Right atrium auricular region (tissue), 2 donors: Measurements from ENCODE around the gene GADD45A. TPM values are rescaled to one million over a fixed set of nuclear protein-coding genes. Genes with fewer than 3 reads are reported as not detected.
"Not testable (repeated sequence)": the region's sequence is repeated elsewhere in the genome, so short reads cannot be mapped to it uniquely, and the experiment has no call there.

ENCODE experiments used
- DNase-seq: peaks from one replicate; pipeline ENCODE4 v3.0.0-alpha.2; 2019; ENCODE audit warnings: low spot score
- H3K27ac ChIP-seq, 2 donors: fragments of 200-600 bp; sonication (generic); 1 replicate in 1 of 2; 2 replicates in 1 of 2; pipeline ENCODE4 v1.5.1; 2016 to 2019
- H3K27me3 ChIP-seq, 2 donors: fragments of 200-600 bp; sonication (generic); one replicate each; pipeline versions ENCODE4 v1.5.1 to v1.6.0; 2017 to 2019
- H3K36me3 ChIP-seq: fragments of 200-600 bp; sonication (generic); one replicate; pipeline ENCODE4 v1.5.1; 2016
- H3K4me1 ChIP-seq, 2 donors: fragments of 200-600 bp; sonication (generic); one replicate each; pipeline versions ENCODE4 v1.5.1 to v1.6.0; 2017 to 2019
- H3K4me3 ChIP-seq, 2 donors: fragments of 200-600 bp; sonication (generic); 1 replicate in 1 of 2; 2 replicates in 1 of 2; pipeline ENCODE4 v1.5.1; 2017 to 2019; ENCODE audit warnings: mild to moderate bottlenecking in 1 of 2, moderate library complexity in 1 of 2
- H3K9me3 ChIP-seq, 2 donors: fragments of 200-600 bp; sonication (generic); one replicate each; pipeline ENCODE4 v1.5.1; 2019
- total RNA-seq, 2 donors: library from RNA; depleted of rRNA; stranded (reverse); fragments of >200 nt; gene quantifications; one replicate each; pipeline ENCODE4 v1.1.0, GENCODE V29; 2016
- TF ChIP-seq, protein P1 (sequence below), 2 donors: fragments of 200-600 bp; sonication (generic); IDR thresholded peaks; one replicate each; pipeline ENCODE4 v1.5.1; 2019; ENCODE audit warnings: antibody characterized with exemption in 2 of 2

The GADD45A gene
- total RNA-seq, 2 donors from 2014 or later, result 25.3 to 26.6 TPM

DNA sequence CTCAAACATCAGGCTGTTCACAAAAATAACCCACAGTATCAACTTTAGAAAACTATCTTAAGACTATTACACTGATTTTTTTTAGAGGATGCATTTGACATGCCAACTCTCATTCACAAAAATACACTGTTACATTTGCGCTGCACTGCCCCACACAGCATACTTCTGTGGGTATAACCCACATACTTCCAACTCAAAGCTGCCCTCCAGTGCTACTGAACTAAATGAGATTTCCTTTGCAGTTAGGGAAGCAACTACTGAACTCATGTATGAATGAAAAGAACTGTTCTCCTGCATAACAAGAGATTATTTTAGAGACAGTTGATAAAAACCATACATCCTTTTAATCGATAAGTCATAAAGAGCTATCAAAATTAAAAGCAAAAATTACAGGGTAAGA lies 25.8 kb upstream of the GADD45A start:
- Histone ChIP-seq H3K27ac (no peak overlapping the region), H3K9me3 (no peaks in the 10 kb centered on the region), H3K36me3 (no peaks in the 10 kb centered on the region), H3K4me3 (no peak overlapping the region), H3K4me1 (no peaks in the 10 kb centered on the region), H3K27me3 (no peaks in the 10 kb centered on the region)
- DNase-seq, result no peak
- TF ChIP-seq, protein P1, sequence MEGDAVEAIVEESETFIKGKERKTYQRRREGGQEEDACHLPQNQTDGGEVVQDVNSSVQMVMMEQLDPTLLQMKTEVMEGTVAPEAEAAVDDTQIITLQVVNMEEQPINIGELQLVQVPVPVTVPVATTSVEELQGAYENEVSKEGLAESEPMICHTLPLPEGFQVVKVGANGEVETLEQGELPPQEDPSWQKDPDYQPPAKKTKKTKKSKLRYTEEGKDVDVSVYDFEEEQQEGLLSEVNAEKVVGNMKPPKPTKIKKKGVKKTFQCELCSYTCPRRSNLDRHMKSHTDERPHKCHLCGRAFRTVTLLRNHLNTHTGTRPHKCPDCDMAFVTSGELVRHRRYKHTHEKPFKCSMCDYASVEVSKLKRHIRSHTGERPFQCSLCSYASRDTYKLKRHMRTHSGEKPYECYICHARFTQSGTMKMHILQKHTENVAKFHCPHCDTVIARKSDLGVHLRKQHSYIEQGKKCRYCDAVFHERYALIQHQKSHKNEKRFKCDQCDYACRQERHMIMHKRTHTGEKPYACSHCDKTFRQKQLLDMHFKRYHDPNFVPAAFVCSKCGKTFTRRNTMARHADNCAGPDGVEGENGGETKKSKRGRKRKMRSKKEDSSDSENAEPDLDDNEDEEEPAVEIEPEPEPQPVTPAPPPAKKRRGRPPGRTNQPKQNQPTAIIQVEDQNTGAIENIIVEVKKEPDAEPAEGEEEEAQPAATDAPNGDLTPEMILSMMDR (IDR thresholded peaks at IDR 0.05), result no peak

DNA sequence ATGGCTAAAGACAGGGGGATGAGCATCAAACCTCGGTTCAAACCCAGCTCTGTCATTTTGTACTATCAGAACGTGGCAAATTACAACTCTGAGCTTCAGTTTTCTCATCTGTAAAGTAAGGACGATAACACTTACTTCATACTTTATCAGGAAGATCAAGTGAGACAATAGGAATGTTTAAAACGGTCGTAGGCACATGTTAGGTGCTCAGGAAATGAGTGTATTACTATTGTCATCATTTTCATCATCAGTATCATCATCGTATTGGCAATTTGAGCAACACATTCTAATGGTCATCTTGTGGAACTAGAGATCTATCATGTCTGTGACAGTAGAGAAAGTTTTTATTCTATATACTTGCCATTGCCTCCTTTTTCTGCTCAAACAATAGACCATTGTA lies 22.1 kb upstream of the GADD45A start:
- TF ChIP-seq, protein P1 (IDR thresholded peaks at IDR 0.05), result no peak
- no peak for DNase-seq
- Histone ChIP-seq H3K27ac (no peak overlapping the region), H3K27me3 (no peaks in the 10 kb centered on the region), H3K36me3 (no peaks in the 10 kb centered on the region), H3K9me3 (no peaks in the 10 kb centered on the region), H3K4me1 (no peaks in the 10 kb centered on the region), H3K4me3 (no peak overlapping the region)

DNA sequence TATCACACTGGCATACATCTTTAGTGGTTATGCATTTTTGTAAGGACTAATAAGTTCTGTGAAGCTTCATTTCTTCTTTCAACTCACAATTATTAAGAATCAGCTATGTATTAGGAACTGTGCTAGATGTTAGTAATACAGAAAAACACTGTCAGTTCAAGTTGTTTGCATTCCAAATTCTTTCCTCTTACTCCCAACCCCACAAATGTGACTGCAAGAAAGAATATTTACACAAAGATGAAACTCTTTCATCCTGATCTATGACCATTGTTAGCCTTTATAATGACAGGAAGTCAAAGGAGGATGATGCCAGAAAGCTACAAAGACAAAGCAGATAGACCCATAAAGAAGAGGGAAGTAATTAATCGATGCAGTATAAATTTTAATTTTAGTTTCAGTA lies 21.0 kb upstream of the GADD45A start:
- Histone ChIP-seq H3K9me3 (no peaks in the 10 kb centered on the region), H3K4me1 (no peaks in the 10 kb centered on the region), H3K27me3 (no peaks in the 10 kb centered on the region), H3K36me3 (no peaks in the 10 kb centered on the region), H3K4me3 (no peak overlapping the region), H3K27ac (no peak overlapping the region)
- TF ChIP-seq, protein P1 (IDR thresholded peaks at IDR 0.05), result no peak
- DNase-seq, result no peak

DNA sequence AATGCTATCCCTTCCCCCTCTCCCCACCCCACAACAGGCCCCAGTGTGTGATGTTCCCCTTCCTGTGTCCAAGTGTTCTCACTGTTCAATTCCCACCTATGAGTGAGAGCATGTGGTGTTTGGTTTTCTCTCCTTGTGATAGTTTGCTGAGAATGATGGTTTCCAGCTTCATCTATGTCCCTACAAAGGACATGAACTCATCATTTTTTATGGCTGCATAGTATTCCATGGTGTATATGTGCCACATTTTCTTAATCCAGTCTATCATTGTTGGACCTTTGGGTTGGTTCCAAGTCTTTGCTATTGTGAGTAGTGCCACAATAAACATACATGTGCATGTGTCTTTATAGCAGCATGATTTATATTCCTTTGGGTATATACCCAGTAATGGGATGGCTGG lies 19.7 kb upstream of the GADD45A start:
- DNase-seq, H3K9me3 ChIP-seq, H3K4me3 ChIP-seq, H3K27ac ChIP-seq, H3K27me3 ChIP-seq, H3K36me3 ChIP-seq, H3K4me1 ChIP-seq: not testable (repeated sequence)

DNA sequence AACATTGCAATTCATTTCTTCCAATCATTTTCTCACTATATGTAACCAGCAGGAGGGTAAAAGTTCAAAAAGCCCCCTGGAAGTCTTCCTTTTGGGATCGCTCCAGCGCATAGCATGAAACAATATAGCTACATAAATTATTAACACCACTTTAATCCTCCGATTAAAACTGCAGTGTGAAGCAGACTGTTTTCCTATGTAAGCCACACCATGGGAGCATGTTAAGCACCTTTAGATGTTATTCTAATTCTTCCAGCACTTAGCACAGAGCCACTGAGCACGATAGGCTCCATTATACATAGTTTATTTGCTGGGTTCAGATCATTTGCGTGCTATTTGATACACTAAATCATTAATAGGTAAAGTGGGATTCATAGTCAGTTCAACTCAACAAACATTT lies 18.4 kb upstream of the GADD45A start:
- Histone ChIP-seq H3K4me3 (no peak overlapping the region), H3K4me1 (no peaks in the 10 kb centered on the region), H3K27ac (no peak overlapping the region), H3K9me3 (no peaks in the 10 kb centered on the region), H3K36me3 (no peaks in the 10 kb centered on the region), H3K27me3 (no peaks in the 10 kb centered on the region)
- TF ChIP-seq, protein P1 (IDR thresholded peaks at IDR 0.05), result no peak
- no peak for DNase-seq

DNA sequence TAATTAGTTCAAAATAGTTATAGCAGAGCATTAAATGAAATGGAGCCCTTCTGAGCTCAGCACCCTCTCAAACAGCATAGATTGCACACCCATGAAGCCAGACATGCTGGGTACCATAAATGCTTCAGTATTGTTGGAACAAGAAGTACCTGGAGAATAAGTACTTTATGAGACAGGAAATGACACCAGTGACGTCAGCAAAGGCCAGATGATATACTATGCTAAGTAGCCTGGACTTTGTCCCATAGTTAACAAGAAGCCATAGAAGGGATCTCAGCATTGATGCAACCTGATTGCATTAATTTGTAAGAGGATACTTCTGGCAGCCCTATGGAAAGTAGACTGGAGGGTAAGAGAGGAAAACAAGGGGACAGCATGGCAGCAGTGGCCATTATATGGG lies 16.3 kb upstream of the GADD45A start:
- TF ChIP-seq, protein P1 (IDR thresholded peaks at IDR 0.05), result no peak
- no peak overlapping the region for H3K27ac ChIP-seq
- no peaks in the 10 kb centered on the region for H3K36me3 ChIP-seq
- H3K27me3 ChIP-seq, result no peaks in the 10 kb centered on the region
- no peaks in the 10 kb centered on the region for H3K9me3 ChIP-seq
- H3K4me3 ChIP-seq, result no peak overlapping the region
- DNase-seq, result no peak
- no peaks in the 10 kb centered on the region for H3K4me1 ChIP-seq
